ES-I3 (cell line): ENCODE results near the gene TBC1D5.
"Not testable (repeated sequence)": the region's sequence is repeated elsewhere in the genome, so short reads cannot be mapped to it uniquely, and the experiment has no call there.

ENCODE experiments used
- H3K36me3 ChIP-seq: 2 replicates; pipeline ENCODE4 v1.6.1; 2013; ENCODE audit warnings: mild to moderate bottlenecking, low read length, control low read depth, moderate library complexity; ENCODE audit not compliant: insufficient read depth
- H3K4me1 ChIP-seq: 2 replicates; pipeline ENCODE4 v1.6.1; 2013; ENCODE audit warnings: mild to moderate bottlenecking, control low read depth, low read length; ENCODE audit not compliant: insufficient read depth
- H3K9ac ChIP-seq: 2 replicates; pipeline ENCODE4 v1.6.1; 2013; ENCODE audit warnings: low read depth, mild to moderate bottlenecking, low read length, moderate library complexity
- H3K9me3 ChIP-seq: 2 replicates; pipeline ENCODE4 v1.6.1; 2013; ENCODE audit warnings: mild to moderate bottlenecking, low read length, moderate library complexity; ENCODE audit not compliant: control insufficient read depth, insufficient read depth

TBC1D5 gene

GRCh38 chr3:17741621-17742101 is 770 bp downstream of the TBC1D5 start:
- Histone ChIP-seq H3K9me3 (no peaks in the 10 kb centered on the region), H3K4me1 (peaks cover 17% of the 10 kb centered on the region), H3K36me3 (no peaks in the 10 kb centered on the region; the same call in 1 of the 2 replicates), H3K9ac (peak overlapping the region; percentile 82)

- Histone ChIP-seq H3K36me3 (no peaks in the 10 kb centered on the region; the same call in 1 of the 2 replicates), H3K9ac (peak overlapping the region; percentile 82), H3K4me1 (peaks cover 17% of the 10 kb centered on the region), H3K9me3 (no peaks in the 10 kb centered on the region)
Observed at GRCh38 chr3:17740721-17741141, 1.7 kb downstream of the TBC1D5 start.

- Histone ChIP-seq H3K9ac (no peak overlapping the region), H3K4me1 (peaks cover 17% of the 10 kb centered on the region), H3K36me3 (no peaks in the 10 kb centered on the region; the same call in 1 of the 2 replicates), H3K9me3 (no peaks in the 10 kb centered on the region)
Observed at GRCh38 chr3:17738921-17739320, 3.5 kb downstream of the TBC1D5 start.

- Histone ChIP-seq H3K9ac (no peak overlapping the region), H3K4me1 (peaks cover 17% of the 10 kb centered on the region), H3K36me3 (no peaks in the 10 kb centered on the region; the same call in 1 of the 2 replicates), H3K9me3 (no peaks in the 10 kb centered on the region)
Observed at GRCh38 chr3:17738219-17738618, 4.2 kb downstream of the TBC1D5 start.

- Histone ChIP-seq H3K9ac (no peak overlapping the region), H3K4me1 (peaks cover 17% of the 10 kb centered on the region), H3K9me3 (no peaks in the 10 kb centered on the region), H3K36me3 (no peaks in the 10 kb centered on the region; the same call in 1 of the 2 replicates)
Observed at GRCh38 chr3:17737591-17737990, 4.8 kb downstream of the TBC1D5 start.

GRCh38 chr3:17735362-17735761 is 7.1 kb downstream of the TBC1D5 start:
- not testable (repeated sequence) for H3K9me3 ChIP-seq, H3K9ac ChIP-seq, H3K36me3 ChIP-seq
- H3K4me1 ChIP-seq, result peaks cover 11% of the 10 kb centered on the region

GRCh38 chr3:17733768-17734167 is 8.7 kb downstream of the TBC1D5 start:
- H3K4me1 ChIP-seq, result peaks cover 2% of the 10 kb centered on the region; the same call in 1 of the 2 replicates

GRCh38 chr3:17733215-17733614 is 9.2 kb downstream of the TBC1D5 start:
- Histone ChIP-seq H3K9me3 (no peaks in the 10 kb centered on the region), H3K9ac (no peak overlapping the region), H3K36me3 (no peaks in the 10 kb centered on the region), H3K4me1 (no peaks in the 10 kb centered on the region)

More at GRCh38 chr3:17733768-17734167, 8.7 kb downstream of the TBC1D5 start:
- Histone ChIP-seq H3K9me3 (no peaks in the 10 kb centered on the region), H3K36me3 (no peaks in the 10 kb centered on the region), H3K9ac (no peak overlapping the region)

- Histone ChIP-seq H3K4me1 (no peaks in the 10 kb centered on the region), H3K9ac (no peak overlapping the region), H3K36me3 (no peaks in the 10 kb centered on the region), H3K9me3 (peaks cover 3% of the 10 kb centered on the region; the same call in 1 of the 2 replicates)
Observed at GRCh38 chr3:17730318-17730967, 12.0 kb downstream of the TBC1D5 start.

GRCh38 chr3:17726313-17726712 is 16.1 kb downstream of the TBC1D5 start:
- H3K9me3 ChIP-seq, result peaks cover 3% of the 10 kb centered on the region; the same call in 1 of the 2 replicates
- no peaks in the 10 kb centered on the region for H3K36me3 ChIP-seq
- H3K4me1 ChIP-seq, result no peaks in the 10 kb centered on the region
- H3K9ac ChIP-seq, result no peak overlapping the region

GRCh38 chr3:17725844-17726243 is 16.6 kb downstream of the TBC1D5 start:
- not testable (repeated sequence) for H3K4me1 ChIP-seq, H3K36me3 ChIP-seq, H3K9me3 ChIP-seq, H3K9ac ChIP-seq

GRCh38 chr3:17724948-17725347 is 17.5 kb downstream of the TBC1D5 start:
- no peaks in the 10 kb centered on the region for H3K36me3 ChIP-seq
- no peak overlapping the region for H3K9ac ChIP-seq
- H3K4me1 ChIP-seq, result no peaks in the 10 kb centered on the region
- H3K9me3 ChIP-seq, result peaks cover 3% of the 10 kb centered on the region; the same call in 1 of the 2 replicates

GRCh38 chr3:17724122-17724521 is 18.3 kb downstream of the TBC1D5 start:
- Histone ChIP-seq H3K36me3 (no peaks in the 10 kb centered on the region), H3K9ac (no peak overlapping the region), H3K4me1 (no peaks in the 10 kb centered on the region), H3K9me3 (peaks cover 3% of the 10 kb centered on the region; the same call in 1 of the 2 replicates)

- no peak overlapping the region for H3K9ac ChIP-seq
- no peaks in the 10 kb centered on the region for H3K36me3 ChIP-seq
- H3K9me3 ChIP-seq, result peaks cover 10% of the 10 kb centered on the region
- H3K4me1 ChIP-seq, result no peaks in the 10 kb centered on the region
Observed at GRCh38 chr3:17717411-17717810, 25.0 kb downstream of the TBC1D5 start.

- H3K36me3 ChIP-seq, result no peaks in the 10 kb centered on the region
- no peaks in the 10 kb centered on the region for H3K4me1 ChIP-seq
- H3K9ac ChIP-seq, result no peak overlapping the region
Observed at GRCh38 chr3:17714473-17714872, 28.0 kb downstream of the TBC1D5 start.

More at GRCh38 chr3:17714473-17714872, 28.0 kb downstream of the TBC1D5 start:
- H3K9me3 ChIP-seq, result peaks cover 10% of the 10 kb centered on the region
